GM12878 (cell line): ENCODE results near the gene ITSN2. TPM values are rescaled to one million over a fixed set of nuclear protein-coding genes. Genes with fewer than 3 reads are reported as not detected.

Experiments used
- polyA plus RNA-seq, 11 experiments: library from polyadenylated mRNA; depleted of rRNA in 4 of 11; unstranded in 6 of 11; stranded (reverse) in 5 of 11; fragments of >200 nt; fragmentation: Nextera tagmentation in 4 of 11; fragmentation: Illumina TruSeq in 1 of 11; extraction: Ambion mirVana in 4 of 11; extraction: Trizol in 1 of 11; gene quantifications; 1 replicate in 1 of 11; 2 replicates in 10 of 11; pipeline versions ENCODE4 v1.2.1 to v1.2.3, GENCODE V29; 2011 to 2016; ENCODE audit warnings: inconsistent platforms in 2 of 11, missing spikeins in 2 of 11, low read depth in 1 of 11
- small RNA-seq: library from RNA; depleted of rRNA; stranded (forward); fragments of <200 nt; gene quantifications from one replicate; pipeline ENCODE3, GENCODE V24; 2014
- total RNA-seq, 4 experiments: library from RNA; depleted of rRNA in 3 of 4; stranded (reverse); fragments of >200 nt in 3 of 4; fragmentation: Illumina TruSeq in 1 of 4; extraction: Trizol in 1 of 4; gene quantifications; 2 replicates each; pipeline versions ENCODE4 v1.2.1 to v1.2.3, GENCODE V29; 2013 to 2021

ITSN2 gene
- total and polyA plus RNA-seq, 10 of the 15 experiments (the other 5 are each of a cell fraction or from before 2014, with no cell fraction given) = 20.5 to 80.0 (median 54.7) TPM

Small RNA genes lying within 50 kb of the gene (small RNA-seq; reads per million reads assigned to genes)
- gene HMGN2P20 = not detected
- not detected for gene RF00602

Other genes with a start within 250 kb of the ITSN2 start
- 0.93 and 1.0 TPM in 2 replicates for gene PFN4, start 237.2 kb downstream of the ITSN2 start, total RNA-seq (2014; rRNA removed)
- 1.3 and 1.6 TPM in 2 replicates for gene PFN4, start 237.2 kb downstream of the ITSN2 start, total RNA-seq (2014; rRNA removed; fragmentation: Illumina TruSeq; extraction: Trizol)
- gene PFN4, start 237.2 kb downstream of the ITSN2 start, total RNA-seq (2021) = 0.98 and 1.4 TPM in 2 replicates
- gene PFN4, start 237.2 kb downstream of the ITSN2 start, polyA plus RNA-seq (2011; rRNA removed) = 0.12 and 0.29 TPM in 2 replicates
- 0.93 and 1.9 TPM in 2 replicates for gene PFN4, start 237.2 kb downstream of the ITSN2 start, polyA plus RNA-seq (2014; fragmentation: Illumina TruSeq; extraction: Trizol)
- under 1 TPM; 0.14 to 0.38 TPM for gene PFN4, start 237.2 kb downstream of the ITSN2 start, polyA plus RNA-seq (2014; fragmentation: Nextera tagmentation; extraction: Ambion mirVana)
- gene PFN4, start 237.2 kb downstream of the ITSN2 start, polyA plus RNA-seq (2014; rRNA removed) = 0.99 and 2.3 TPM in 2 replicates
- 1 to 10 TPM; 2.1 TPM for gene PFN4, start 237.2 kb downstream of the ITSN2 start, polyA plus RNA-seq (2016; fragmentation: Nextera tagmentation; extraction: Ambion mirVana)
- gene FAM228B, start 237.1 kb downstream of the ITSN2 start, total RNA-seq (2014; rRNA removed) = 7.7 and 8.2 TPM in 2 replicates
- gene FAM228B, start 237.1 kb downstream of the ITSN2 start, total RNA-seq (2014; rRNA removed; fragmentation: Illumina TruSeq; extraction: Trizol) = 7.2 and 10.8 TPM in 2 replicates
- 8.8 TPM in 2 replicates for gene FAM228B, start 237.1 kb downstream of the ITSN2 start, total RNA-seq (2021)
- gene FAM228B, start 237.1 kb downstream of the ITSN2 start, polyA plus RNA-seq (2011; rRNA removed) = 3.9 and 6.9 TPM in 2 replicates
- gene FAM228B, start 237.1 kb downstream of the ITSN2 start, polyA plus RNA-seq (2014; fragmentation: Illumina TruSeq; extraction: Trizol) = 5.5 and 10.3 TPM in 2 replicates
- gene FAM228B, start 237.1 kb downstream of the ITSN2 start, polyA plus RNA-seq (2014; fragmentation: Nextera tagmentation; extraction: Ambion mirVana) = 1 to 10 TPM; 5.1 to 5.8 TPM
- gene FAM228B, start 237.1 kb downstream of the ITSN2 start, polyA plus RNA-seq (2014; rRNA removed) = 4.2 and 6.4 TPM in 2 replicates
- gene FAM228B, start 237.1 kb downstream of the ITSN2 start, polyA plus RNA-seq (2016; fragmentation: Nextera tagmentation; extraction: Ambion mirVana) = 10 to 100 TPM in 1 of 2 experiments, 1 to 10 TPM in 1; 7.8 to 11.0 TPM
- gene FAM228A, start 185.5 kb downstream of the ITSN2 start, total RNA-seq (2014; rRNA removed) = 0.11 TPM in 1 of 2 replicates, not detected in the other
- gene FAM228A, start 185.5 kb downstream of the ITSN2 start, total RNA-seq (2014; rRNA removed; fragmentation: Illumina TruSeq; extraction: Trizol) = not detected in 2 replicates
- not detected in 2 replicates for gene FAM228A, start 185.5 kb downstream of the ITSN2 start, total RNA-seq (2021)
- gene FAM228A, start 185.5 kb downstream of the ITSN2 start, polyA plus RNA-seq (2011; rRNA removed) = not detected in 2 replicates
- 0.06 TPM in 1 of 2 replicates, not detected in the other for gene FAM228A, start 185.5 kb downstream of the ITSN2 start, polyA plus RNA-seq (2014; fragmentation: Illumina TruSeq; extraction: Trizol)
- gene FAM228A, start 185.5 kb downstream of the ITSN2 start, polyA plus RNA-seq (2014; fragmentation: Nextera tagmentation; extraction: Ambion mirVana) = not detected
- not detected in 2 replicates for gene FAM228A, start 185.5 kb downstream of the ITSN2 start, polyA plus RNA-seq (2014; rRNA removed)
- not detected for gene FAM228A, start 185.5 kb downstream of the ITSN2 start, polyA plus RNA-seq (2016; fragmentation: Nextera tagmentation; extraction: Ambion mirVana)
- 7.1 and 8.0 TPM in 2 replicates for gene NCOA1, start 130.7 kb upstream of the ITSN2 start, total RNA-seq (2014; rRNA removed)
- gene NCOA1, start 130.7 kb upstream of the ITSN2 start, total RNA-seq (2014; rRNA removed; fragmentation: Illumina TruSeq; extraction: Trizol) = 7.9 and 8.3 TPM in 2 replicates
- 6.3 and 7.3 TPM in 2 replicates for gene NCOA1, start 130.7 kb upstream of the ITSN2 start, total RNA-seq (2021)
- gene NCOA1, start 130.7 kb upstream of the ITSN2 start, polyA plus RNA-seq (2011; rRNA removed) = 32.0 and 35.6 TPM in 2 replicates
- gene NCOA1, start 130.7 kb upstream of the ITSN2 start, polyA plus RNA-seq (2014; fragmentation: Illumina TruSeq; extraction: Trizol) = 8.7 and 9.4 TPM in 2 replicates
- 1 to 10 TPM; 1.9 to 3.3 TPM for gene NCOA1, start 130.7 kb upstream of the ITSN2 start, polyA plus RNA-seq (2014; fragmentation: Nextera tagmentation; extraction: Ambion mirVana)
- 4.8 and 5.1 TPM in 2 replicates for gene NCOA1, start 130.7 kb upstream of the ITSN2 start, polyA plus RNA-seq (2014; rRNA removed)
- 1 to 10 TPM; 1.8 to 2.4 TPM for gene NCOA1, start 130.7 kb upstream of the ITSN2 start, polyA plus RNA-seq (2016; fragmentation: Nextera tagmentation; extraction: Ambion mirVana)